LHCN-M2 (cell line): Measurements from ENCODE around the gene CD99. TPM values are rescaled to one million over a fixed set of nuclear protein-coding genes. Genes with fewer than 3 reads are reported as not detected.

Experiments
- DNase-seq: peaks from one replicate; pipeline ENCODE4 v3.0.0-alpha.2; 2012; ENCODE audit warnings: low read depth
- total RNA-seq: library from RNA; depleted of rRNA; stranded (reverse); fragments of >200 nt; gene quantifications from 2 replicates; pipeline ENCODE4 v1.2.3, GENCODE V29; 2014

CD99 gene
- total RNA-seq, 1 experiment from 2014 or later, result 322 TPM

DNA sequence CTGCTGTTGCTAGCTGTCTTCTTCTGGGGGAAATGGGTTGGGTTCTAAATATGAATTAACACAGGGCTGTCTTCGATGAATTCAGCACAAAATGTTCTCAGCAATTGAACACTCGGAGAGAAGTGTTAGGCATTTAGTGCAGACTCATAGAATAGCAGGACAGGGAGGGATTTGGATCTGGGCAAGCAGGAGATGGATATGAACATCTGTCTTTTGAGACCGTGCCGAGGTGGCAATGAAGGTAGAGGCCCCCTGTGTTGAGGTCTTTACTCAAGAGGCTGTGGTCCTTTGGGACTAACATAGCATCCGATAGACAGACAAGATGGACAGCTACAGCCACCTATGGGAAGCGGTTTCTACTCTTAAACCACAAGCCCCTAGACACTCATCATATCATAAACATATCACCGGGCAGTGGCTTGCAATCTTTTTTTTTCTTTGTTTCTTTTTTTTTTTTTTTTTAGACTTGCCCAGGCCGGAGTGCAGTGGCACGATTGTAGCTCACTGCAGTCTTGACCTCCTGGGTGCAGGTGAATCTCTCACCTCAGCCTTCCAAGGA is 6.7 kb downstream of the CD99 start:
- DNase-seq, result peak; percentile 63

DNA sequence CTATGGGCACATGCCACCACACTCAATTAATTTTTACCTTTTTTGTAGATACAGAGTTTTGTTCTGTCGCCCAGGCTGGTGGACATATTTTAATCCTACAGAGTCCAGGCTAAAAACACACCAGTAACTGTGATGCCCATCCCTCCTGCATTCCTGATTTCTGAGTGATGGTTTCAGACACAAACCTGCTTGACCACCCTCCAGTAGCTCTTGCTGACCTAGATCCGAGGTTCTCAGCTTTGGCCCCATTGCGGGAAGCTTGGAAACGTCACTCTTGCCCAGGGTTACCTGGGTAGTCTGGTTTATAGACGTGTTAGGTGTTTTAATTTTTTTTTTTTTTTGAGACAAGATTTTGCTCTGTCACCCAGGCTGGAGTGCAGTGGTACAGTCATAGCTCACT is 7.5 kb downstream of the CD99 start:
- no peak for DNase-seq

DNA sequence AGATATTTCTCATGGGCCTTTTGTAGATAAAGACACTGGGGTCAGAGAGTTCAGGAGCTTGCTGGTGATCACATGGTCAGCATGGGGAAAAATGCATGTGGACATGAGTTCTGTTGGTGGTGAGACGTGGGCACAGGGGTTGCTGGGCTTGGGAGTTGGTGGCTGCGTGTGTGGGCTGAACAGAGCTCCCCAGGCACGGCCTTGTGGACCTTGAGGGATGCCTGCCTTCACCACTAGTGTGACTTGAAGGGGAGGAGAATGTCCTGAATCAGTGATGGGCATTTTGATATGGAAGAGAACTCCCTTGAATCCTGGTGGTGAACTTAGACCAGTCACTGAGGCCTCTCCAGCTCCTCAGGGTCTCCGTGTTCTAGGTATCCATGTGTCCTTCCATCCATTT is 8.9 kb downstream of the CD99 start:
- DNase-seq, result no peak

DNA sequence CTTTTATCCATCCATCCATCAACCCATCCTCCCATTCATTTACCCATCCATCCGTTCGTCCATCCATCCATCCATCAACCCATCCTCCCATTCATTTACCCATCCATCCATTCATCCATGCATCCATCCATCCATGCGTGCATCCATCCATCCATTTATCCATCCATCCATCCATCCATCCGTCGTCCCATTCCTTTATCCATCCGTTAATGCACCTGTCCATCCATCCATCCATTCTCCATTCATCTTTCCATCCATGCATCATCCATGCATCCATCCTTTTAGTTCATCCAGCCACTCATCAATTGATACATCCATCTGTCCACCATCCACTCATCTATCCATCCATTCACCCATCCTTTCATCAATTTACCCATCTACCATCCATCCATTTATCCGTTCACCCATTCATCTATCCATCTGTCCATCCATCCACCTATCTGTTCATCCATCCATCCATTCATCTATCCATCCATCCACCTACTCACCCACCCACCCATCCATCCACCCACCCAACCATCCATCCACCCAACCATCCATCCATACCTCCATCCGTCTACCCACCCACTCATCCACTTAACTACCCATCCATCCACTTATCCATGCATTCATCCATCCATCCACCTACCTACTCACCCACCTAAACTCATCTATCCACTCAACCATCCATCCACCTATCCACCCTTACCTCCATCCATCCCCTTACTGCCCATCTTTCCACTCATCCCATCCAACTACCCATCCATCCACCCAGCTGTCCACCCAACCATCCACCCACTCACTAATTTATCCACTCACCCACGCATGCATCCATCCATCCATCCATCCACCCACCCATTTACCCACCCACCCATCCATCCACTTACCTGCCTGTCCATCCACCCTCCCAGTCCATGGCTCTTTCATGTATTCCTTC is 9.6 kb downstream of the CD99 start:
- DNase-seq, result no peak

DNA sequence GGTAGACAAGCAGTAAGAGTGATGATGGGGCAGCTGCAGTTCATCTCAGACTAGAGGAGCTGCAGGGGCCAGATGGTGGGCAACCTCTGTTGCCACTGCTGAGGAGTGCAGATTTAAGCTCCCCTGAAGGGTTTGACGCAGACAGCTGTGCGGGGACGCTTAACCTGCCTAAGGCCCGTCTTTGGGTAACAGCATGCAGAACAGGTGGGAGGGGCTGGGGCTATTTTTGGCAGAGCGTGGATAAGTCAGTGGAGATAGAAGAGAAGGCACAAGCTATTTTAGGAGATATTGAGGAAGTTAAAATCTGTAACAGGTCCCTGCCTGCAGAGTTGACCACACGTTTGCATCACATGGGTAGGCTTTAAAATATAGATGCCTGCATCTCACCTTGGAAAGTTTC is 10.5 kb downstream of the CD99 start:
- DNase-seq, result no peak

DNA sequence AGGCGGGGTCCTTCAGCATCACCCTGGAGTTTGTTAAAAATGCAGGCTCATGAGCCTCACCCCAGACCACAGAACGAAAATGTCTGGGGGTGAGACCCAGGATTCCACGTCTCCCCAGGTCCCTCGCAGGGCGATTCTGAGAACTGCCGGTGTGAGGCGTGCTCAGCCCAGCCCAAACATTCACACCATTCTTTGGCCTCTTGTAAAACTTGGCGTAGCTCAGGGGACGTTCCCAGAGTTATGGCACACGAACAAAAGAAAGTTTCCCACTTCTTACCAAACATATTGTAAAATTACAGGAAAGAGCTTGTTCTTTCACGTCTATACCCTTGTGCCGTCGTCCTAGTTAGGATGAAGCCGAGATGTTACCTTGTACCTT is 12.9 kb downstream of the CD99 start:
- DNase-seq, result no peak

DNA sequence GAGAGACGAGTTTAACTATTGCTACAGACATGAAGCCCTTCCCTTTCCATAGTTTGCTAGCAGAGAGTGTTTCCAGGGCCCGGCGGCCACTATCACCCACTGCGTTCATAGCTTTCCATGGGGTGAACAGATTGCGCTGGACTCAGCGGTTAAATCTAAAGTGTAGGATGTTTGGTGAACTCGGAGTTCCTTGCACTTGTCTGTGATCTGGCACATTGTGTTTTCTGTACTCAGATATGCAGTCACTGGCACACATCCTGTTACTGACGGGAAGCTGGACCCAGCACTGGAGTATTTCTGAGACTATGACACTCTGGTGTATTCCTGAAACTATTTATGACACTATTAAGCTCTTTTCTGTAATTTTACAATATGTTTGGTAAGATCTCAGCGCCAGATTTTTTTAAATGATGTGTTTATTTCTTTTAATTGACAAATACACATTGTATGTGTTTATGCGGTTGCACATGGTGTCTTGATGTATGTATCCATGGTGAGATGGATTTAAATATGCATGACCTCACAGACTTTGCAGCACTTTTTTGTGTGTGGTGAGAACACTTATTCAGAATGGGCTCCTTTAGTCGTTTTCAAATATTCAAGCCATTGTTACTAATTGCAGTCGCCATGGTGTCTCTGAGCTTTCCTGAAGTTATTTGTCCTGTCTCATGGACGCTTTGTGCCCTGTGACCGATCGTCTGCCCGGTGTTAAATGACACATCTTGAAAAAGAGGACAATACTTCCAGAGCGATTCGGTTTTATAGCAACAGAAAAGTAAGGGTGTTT is 14.1 kb downstream of the CD99 start:
- DNase-seq, result no peak

DNA sequence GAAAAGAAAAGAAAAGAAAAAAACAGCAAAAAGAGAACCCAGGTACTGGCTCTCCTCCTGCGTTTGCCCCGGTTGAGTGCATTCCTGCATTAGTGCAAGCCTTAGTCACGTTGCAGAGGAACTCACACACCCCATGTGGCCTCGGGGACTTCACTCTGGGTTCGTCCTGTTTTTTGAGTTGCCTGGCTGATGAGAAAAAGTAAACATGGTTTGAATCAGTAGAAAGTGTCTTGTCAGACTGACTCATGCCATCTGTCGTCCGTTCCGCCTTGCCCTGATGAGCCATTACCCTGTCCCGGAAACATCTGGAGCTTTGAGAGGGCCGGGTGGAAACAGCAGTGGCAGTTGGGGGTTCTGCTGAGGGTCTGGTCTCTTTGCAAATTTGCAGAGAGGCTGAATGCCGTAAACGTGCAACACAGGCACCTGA is 16.3 kb downstream of the CD99 start:
- peak; percentile 97 for DNase-seq

DNA sequence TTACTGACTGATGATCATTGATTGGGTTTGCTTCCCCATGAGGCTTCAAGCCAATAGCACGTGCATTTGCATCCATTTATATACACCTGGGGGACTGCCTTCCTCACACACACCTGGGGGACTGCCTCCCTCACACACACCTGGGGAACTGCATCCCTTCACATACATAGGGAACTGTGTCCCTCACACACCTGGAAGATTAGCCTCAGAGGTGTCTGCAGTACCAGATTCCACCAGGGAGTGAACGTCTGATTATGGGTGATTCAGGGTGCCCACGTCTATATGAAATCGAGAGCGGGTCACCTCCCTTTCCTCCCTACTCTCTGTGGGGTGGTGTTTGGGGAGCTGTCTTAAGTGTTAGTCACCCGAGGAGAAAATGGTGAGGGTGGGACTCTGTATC is 16.9 kb downstream of the CD99 start:
- DNase-seq, result peak; percentile 26

DNA sequence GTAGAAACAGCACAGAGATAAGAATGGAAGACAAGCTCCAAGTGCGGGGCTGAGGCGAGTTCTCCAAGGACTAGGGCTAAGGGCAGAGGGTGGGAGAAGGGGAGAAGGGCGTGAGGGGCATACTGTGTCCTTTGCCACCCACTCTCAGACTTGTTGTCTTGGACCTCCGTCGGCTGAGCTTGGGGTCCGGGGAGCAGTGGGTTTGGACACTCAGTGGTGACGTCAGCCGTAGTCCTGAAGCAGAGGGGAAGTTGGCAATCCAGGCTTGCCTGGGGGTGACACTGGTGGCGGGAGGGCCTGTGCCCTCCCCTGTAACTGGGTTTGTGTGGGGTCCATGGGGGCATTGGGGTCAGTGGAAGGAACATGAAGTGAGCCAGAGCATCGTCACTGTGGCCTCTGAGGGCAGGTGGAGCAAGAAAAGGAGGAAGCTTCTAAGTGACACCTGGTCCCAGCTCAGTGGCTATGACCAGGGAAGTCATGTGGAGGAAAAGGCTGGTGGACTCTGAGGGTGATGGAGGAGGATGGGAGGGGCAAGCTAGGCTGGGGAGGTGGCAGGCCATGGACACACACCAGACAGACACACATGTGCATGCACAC is 17.6 kb downstream of the CD99 start:
- no peak for DNase-seq

DNA sequence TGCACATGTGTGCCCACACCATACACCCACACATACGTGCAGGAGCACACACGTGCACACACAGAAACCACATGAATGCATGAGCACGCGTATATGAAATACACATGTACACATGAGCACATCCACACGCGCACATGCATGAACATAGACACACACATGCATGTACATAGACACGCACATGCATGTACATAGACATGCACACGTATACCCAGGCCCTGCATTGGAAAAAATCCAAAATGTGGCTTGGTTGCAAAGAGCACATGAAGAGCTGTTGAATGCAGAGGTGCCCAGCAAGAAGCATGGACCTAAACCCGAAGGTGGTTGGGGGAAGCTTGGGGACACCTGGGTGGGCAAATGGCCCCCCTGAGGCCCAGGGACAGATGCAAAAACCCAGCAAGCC is 18.5 kb downstream of the CD99 start:
- no peak for DNase-seq

DNA sequence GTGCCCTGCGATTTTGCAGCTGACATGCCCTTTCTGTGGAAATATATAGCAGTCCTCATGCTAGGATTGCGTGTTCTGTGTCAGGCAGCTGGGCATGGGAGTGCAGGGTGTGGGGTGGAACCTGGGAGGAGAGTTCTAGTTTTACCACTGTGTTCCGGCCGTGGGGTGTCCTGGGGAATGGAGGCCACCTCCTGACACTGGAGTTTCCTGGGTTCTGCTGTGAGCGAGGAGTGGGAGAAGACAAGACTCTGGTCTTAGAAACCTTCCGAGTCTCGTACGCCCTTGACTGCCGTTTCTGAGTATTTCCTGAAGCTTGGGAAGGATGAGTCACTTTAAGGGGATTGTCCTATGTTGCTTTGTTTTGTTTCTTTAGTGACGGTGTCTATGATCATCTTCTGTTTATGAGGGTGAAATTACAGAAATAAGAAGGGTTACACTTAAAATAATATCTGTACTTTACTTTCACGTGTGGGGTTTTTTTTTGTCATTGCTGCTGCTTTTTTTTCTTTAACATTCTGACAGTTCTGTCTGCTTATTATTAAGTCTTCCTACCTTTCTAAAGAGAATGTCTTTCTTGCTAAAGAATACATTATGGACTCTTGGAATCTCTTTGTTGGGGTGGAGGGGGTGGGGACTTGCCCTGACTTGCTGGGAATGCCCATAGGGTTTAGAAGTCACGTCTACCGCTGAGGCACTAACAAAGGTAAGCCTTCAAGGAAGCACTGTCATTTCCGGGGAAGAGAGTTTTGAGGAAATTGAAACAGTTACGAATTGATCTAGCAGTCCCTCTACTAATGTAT is 19.1 kb downstream of the CD99 start:
- peak; percentile 92 for DNase-seq

DNA sequence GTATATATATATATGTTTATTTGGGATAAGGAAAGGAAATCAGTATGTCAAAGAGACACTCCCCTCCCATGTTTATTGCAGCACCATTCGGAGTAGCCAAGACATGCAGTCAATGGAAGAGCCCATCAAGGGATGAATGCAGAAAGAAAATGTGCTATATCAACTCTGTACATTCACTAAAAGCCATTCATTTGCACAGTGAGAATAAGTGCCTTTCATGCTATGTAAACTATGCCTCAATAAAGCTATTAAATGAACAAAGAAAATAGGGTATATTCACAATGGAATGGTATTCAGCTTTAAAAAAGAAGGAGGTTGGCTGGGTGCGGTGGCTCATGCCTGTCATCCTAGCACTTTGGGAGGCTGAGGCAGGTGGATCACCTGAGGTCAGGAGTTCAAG is 20.3 kb downstream of the CD99 start:
- no peak for DNase-seq

DNA sequence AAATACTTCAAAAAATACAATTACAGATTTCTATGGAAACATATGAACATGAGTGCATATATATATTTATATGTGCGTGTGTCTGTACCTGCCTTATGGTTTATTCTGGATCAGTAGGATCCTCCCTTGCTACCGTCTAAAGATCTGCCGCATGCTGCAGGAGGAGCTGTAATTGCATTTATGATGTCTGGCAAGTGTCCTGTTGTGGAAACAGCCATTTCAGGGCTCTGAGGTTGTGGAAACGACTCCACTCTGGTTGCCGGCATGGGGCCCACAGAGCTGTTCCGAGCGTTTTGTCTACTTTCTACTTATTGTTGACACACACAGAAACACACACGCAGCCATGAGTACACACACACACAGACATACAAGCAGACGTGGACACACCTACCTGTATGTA is 21.3 kb downstream of the CD99 start:
- no peak for DNase-seq

DNA sequence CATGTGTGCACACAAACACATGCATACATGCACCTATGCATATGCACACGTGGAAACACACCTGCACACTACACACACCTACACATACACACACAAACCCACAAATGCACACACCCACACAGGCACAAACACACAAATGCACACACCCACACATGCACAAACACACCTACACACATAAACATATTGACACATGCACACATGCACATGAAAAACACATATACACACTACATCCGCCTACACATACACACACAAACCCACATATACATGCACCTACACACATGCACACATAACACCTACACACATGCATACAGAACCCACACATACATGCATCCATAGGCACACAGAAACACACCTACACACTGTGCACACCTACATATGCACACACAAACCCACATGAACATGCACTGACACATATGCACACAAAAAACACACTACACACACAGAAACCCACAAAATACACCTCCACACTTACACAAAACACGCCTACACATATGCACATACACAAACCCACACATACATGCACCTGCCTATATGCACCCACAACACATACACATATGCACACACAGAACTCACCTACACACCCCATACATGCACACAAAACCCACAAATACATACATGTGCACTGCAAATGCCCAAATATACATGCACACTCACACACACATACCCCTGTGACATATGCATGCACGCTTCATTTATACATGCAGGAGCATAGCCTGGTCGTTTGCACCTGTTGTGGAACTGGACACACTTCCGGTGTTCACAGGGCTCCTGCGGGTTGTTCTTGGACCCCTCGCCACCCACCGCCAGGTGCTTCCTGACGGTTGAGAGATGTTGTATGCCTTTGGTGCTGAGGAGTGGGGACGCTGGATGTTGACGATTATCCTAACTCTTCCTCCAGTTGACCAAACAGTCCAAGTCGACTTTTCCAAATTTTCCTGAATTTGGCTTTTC is 22.1 kb downstream of the CD99 start:
- DNase-seq, result no peak

DNA sequence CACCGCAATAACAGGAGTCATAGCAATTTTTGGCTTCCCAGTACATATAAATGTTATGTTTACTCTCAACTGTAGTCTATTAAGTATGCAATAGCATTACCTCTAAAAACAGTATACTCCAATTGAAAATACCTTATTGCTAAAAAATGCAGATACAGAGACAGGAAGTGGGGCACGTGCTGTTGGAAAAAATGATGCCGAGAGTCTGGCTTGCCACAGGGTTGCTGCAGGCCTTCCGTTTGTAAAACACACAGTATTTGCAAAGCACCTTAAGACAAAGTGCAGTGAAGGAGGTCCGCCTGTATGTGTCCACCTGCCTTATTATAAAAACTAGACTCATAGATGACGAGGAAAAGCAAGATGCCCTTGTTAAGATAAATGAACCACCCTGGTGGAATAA is 23.5 kb downstream of the CD99 start:
- DNase-seq, result no peak

DNA sequence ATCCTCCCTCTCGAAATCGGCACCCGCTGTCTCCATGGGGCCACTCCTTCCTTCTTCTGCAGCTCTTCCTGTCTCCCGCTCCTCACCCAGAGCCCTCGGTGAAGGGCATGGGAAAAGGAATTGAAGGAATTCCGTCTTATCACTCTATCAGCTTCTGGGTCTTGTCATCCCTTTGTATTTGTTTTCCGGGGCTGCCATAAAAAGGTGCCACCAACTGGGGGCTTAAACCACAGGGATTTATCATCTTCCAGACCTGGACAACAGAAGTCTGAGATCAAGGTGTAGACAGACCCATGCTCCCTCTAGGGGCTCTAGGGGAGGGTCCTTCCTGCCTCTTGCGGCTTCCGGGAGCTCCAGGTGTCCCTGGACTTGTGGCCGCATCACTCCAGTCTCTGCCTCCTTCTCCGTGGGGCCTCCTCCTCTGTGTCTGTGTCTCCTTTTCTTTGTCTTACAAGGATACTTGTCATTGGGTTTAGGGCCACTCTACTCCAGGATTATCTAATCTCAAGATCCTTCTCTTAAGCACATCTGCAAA is 24.0 kb downstream of the CD99 start:
- DNase-seq, result no peak

DNA sequence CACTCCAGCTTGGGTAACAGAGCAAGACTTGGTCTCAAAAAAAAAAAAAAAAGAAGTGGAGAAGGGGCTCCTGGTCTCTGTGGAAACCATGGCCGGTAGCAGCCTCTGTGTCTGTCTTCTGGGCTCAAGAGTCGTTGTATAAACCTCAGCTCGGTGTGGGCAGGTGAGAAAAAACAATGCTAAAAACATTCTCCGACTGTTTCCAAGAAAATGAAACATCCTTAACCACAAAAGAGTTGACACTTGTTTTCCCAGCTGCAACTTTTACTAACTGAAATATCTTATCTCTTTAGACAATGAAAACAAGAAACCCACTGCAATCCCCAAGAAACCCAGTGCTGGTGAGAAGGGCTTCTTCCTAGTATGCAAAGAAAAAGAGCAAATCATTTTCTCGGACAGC is 26.2 kb downstream of the CD99 start:
- DNase-seq, result no peak

DNA sequence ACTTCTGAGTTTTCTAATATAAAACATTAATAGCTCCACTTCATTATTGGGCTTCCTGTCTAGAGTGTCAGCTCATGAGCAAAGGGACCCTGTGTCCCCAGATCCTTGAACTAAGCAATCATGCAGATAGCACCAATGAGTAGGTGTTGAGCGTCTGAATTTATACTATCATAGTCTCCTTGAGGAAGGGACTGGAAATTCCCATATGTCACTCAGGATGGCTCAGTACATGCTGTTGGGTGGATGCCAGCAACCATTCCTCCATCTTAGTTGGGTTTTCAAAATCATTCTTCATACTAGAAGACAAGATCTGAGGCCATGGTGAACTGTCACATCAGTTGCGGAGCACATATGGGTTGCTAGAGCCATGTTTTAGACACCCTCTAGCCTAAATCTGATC is 27.7 kb downstream of the CD99 start:
- no peak for DNase-seq
